MCF 10A (cell line): ENCODE data around the gene EMX2. TPM values are rescaled to one million over a fixed set of nuclear protein-coding genes. Genes with fewer than 3 reads are reported as not detected.

ENCODE experiments used
- BruUV-seq: library from RNA; stranded (reverse); fragments of 400-500 nt; replicated peaks from 2 replicates; lab custom pipeline; 2021; lab: Mats Ljungman, UMichigan
- CTCF ChIA-PET: fragments of 300-600 bp; sonication (Branson Sonifier 250); formaldehyde crosslinking; extraction: SDS; loops from one replicate; lab custom pipeline; 2021; ENCODE audit warnings: antibody characterized with exemption, inconsistent platforms; lab: Yijun Ruan, JAX
- POLR2A ChIA-PET: fragments of 300-600, 350-650 bp; sonication (Branson Sonifier 250); formaldehyde crosslinking; extraction: SDS; loops from one replicate; lab custom pipeline; 2020; ENCODE audit warnings: antibody characterized with exemption, inconsistent platforms; lab: Yijun Ruan, JAX
- DNase-seq: peaks from one replicate; pipeline ENCODE4 v3.0.0-alpha.2; 2018; ENCODE audit not compliant: unreplicated experiment
- H3K27ac Mint-ChIP-seq: one replicate; pipeline ENCODE4 v1.8.0; 2022; ENCODE audit warnings: mild to moderate bottlenecking, low read depth, mixed read lengths; ENCODE audit not compliant: unreplicated experiment
- H3K27me3 Mint-ChIP-seq: one replicate; pipeline ENCODE4 v1.8.0; 2022; ENCODE audit warnings: mixed read lengths; ENCODE audit not compliant: insufficient read depth, unreplicated experiment
- H3K36me3 Mint-ChIP-seq: one replicate; pipeline ENCODE4 v1.8.0; 2022; ENCODE audit warnings: mild to moderate bottlenecking, moderate library complexity, mixed read lengths; ENCODE audit not compliant: insufficient read depth, unreplicated experiment
- H3K4me1 Mint-ChIP-seq: one replicate; pipeline ENCODE4 v1.8.0; 2022; ENCODE audit warnings: mixed read lengths; ENCODE audit not compliant: insufficient read depth, unreplicated experiment
- H3K4me3 Mint-ChIP-seq: one replicate; pipeline ENCODE4 v1.8.0; 2022; ENCODE audit warnings: mild to moderate bottlenecking, moderate library complexity, mixed read lengths; ENCODE audit not compliant: unreplicated experiment
- H3K9me3 Mint-ChIP-seq: one replicate; pipeline ENCODE4 v1.8.0; 2022; ENCODE audit warnings: mixed read lengths; ENCODE audit not compliant: unreplicated experiment
- intact Hi-C: fragments of 100-400 bp; cut with micrococcal nuclease; formaldehyde crosslinking; loops from 2 replicates; pipeline ENCODE4 v1.14.1; 2022
- total RNA-seq: library from RNA; stranded (reverse); gene quantifications from 2 replicates; pipeline ENCODE4 v1.2.3, GENCODE V29; 2022
- TF ChIP-seq, protein P1 (sequence below): fragments of 200-600 bp; IDR thresholded peaks from one replicate; pipeline ENCODE4 v1.8.0; 2022; ENCODE audit warnings: antibody characterized with exemption, mild to moderate bottlenecking; ENCODE audit not compliant: unreplicated experiment

EMX2 gene
- total RNA-seq, 1 experiment from 2014 or later: not detected

DNA sequence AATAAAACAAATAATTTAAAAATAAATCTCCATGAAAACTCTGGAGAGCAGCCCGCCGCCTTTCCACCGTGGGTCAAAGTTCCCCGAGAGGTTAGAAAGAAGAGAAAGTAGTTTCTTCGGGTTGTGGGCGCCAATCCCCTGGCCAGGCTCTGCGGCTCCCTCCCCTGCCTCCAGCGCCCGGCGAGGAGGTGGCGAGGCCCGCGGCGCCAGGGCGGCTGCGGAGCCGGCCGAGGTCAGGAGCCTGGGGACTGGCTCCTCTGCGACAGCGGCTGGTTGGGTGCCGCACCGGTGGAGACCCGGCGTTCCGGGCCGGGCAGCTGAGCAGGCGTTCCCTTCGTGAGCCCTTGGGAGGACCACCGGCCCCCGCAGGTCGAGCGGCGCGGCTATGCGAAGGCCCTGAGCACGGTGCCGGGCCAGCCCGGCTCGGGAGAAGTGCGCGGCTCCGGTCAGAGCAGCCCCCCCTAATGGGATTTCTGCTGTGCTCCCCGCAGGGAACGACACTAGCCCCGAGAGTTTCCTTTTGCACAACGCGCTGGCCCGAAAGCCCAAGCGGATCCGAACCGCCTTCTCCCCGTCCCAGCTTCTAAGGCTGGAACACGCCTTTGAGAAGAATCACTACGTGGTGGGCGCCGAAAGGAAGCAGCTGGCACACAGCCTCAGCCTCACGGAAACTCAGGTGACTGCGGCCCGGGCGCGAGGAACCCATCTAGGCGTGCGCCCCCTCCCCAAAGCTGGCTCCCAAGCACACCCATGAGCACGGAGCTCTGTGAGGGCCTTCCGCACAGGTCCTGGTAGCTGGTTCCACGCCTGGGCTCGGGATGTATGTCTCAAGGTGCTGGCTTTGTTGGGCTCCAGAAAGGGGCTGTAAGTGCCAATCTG, 2.8 kb downstream of the EMX2 start:
- intact Hi-C loops: no loop called here
- Mint-ChIP-seq H3K4me3 (no peak overlapping the region), H3K27ac (no peak overlapping the region), H3K36me3 (no peaks in the 10 kb centered on the region), H3K9me3 (no peaks in the 10 kb centered on the region), H3K4me1 (no peaks in the 10 kb centered on the region), H3K27me3 (peaks cover 42% of the 10 kb centered on the region)
- ChIA-PET POLR2A (no interaction called here), CTCF (interaction anchor here (0.7 kb wide), 1 partner anchor 134 kb away, joined by 4 read pairs; no protein-coding TSS in a partner anchor)
- no peak for DNase-seq
- TF ChIP-seq, protein P1, sequence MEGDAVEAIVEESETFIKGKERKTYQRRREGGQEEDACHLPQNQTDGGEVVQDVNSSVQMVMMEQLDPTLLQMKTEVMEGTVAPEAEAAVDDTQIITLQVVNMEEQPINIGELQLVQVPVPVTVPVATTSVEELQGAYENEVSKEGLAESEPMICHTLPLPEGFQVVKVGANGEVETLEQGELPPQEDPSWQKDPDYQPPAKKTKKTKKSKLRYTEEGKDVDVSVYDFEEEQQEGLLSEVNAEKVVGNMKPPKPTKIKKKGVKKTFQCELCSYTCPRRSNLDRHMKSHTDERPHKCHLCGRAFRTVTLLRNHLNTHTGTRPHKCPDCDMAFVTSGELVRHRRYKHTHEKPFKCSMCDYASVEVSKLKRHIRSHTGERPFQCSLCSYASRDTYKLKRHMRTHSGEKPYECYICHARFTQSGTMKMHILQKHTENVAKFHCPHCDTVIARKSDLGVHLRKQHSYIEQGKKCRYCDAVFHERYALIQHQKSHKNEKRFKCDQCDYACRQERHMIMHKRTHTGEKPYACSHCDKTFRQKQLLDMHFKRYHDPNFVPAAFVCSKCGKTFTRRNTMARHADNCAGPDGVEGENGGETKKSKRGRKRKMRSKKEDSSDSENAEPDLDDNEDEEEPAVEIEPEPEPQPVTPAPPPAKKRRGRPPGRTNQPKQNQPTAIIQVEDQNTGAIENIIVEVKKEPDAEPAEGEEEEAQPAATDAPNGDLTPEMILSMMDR: no peak
- BruUV-seq: no TSS peak

DNA sequence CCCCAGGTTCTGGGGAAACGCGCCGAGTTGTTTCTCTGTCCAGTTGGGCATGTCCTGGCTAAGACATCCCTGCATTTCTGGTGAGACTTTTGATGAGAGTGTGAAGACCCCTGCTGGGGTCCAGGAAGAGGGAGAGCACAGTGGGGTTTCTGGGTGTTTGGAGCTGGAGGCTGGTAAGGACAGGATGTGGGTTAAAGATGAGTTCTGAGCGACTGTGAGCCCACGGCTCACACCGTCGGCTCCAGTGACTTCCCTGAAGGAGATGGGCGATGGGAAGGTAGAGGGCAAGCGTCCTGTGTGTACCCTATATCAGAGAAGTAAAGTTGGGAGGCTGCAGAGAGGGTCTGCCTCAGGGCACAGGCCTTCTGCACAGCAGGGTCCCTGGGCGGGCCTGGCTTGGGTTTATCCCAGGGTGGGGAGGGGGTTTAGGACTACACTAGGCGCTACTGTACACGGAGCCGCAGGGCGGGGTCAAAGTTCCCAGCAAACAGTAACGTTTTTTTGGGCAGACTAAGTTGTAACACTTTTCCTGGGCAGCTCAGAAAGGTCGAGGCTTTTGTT, 3.6 kb downstream of the EMX2 start:
- H3K36me3 Mint-ChIP-seq: no peaks in the 10 kb centered on the region
- no peaks in the 10 kb centered on the region for H3K9me3 Mint-ChIP-seq
- no TSS peak for BruUV-seq
- no peak overlapping the region for H3K27ac Mint-ChIP-seq
- DNase-seq: no peak
- POLR2A ChIA-PET: no interaction called here
- CTCF ChIA-PET: interaction anchor here (0.7 kb wide), 1 partner anchor 133 kb away, joined by 4 read pairs; no protein-coding TSS in a partner anchor
- intact Hi-C loops: no loop called here
- no peak overlapping the region for H3K4me3 Mint-ChIP-seq
- H3K4me1 Mint-ChIP-seq: no peaks in the 10 kb centered on the region
- TF ChIP-seq, protein P1: no peak
- H3K27me3 Mint-ChIP-seq: peaks cover 48% of the 10 kb centered on the region

DNA sequence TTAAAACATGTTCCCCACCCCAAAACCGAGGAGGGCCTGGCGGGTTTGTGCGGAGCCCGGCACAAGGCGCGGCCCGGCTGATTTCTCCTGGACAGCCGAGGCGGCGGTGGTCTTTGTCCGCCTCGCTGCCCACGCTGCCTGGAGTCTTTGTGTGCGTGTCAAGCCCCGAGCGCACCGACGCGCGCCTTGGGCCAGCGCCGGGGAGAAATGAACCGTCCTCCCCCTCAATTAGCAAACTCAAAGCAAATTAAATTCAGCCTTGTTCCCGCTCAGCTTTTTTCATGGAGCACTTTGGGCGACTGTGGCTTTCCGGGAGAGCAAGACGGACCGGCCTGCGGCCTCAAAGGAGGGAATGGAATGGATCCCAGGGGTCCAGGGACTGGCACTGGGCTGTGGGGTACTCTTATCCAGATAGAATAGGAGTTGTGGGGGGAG, 4.1 kb downstream of the EMX2 start:
- no TSS peak for BruUV-seq
- CTCF ChIA-PET: no interaction called here
- Mint-ChIP-seq H3K4me1 (no peaks in the 10 kb centered on the region), H3K36me3 (no peaks in the 10 kb centered on the region), H3K4me3 (no peak overlapping the region), H3K27ac (no peak overlapping the region), H3K27me3 (peaks cover 53% of the 10 kb centered on the region), H3K9me3 (no peaks in the 10 kb centered on the region)
- TF ChIP-seq, protein P1: no peak
- POLR2A ChIA-PET: no interaction called here
- intact Hi-C loops: no loop called here
- DNase-seq: no peak

DNA sequence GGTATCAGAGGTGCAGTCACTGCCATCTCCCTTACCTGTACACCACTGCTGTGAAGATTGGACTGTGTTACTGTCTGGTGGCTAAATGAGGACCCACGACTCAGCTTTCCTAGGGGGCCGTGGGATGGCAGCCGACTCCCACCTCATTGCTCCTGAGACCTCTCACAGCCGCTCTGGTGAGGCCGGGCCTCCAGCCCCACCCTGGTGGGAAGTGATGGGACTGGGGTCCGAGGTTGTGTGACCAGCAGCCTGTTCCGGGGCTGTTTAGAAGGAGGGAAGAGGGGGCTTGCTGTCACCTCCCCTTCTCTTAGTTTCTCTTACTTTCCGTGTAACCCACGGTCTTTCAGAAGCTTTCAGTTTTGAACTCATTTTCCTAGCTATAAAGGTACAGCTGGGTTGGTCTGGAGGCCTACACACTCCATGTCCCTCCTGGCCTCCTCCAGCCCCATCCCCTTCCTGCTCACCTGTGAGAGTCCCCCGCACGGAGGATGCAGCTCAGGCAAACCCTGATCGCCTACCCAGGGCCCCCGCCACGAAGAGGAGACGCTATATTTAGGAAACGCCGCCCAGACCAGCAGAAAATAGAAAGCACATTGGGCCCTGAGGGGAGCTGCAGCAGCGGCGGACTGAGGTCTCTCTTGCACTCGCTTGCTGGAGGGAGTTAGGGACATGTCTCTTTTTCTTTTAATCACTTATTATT, 4.6 kb downstream of the EMX2 start:
- Mint-ChIP-seq H3K27ac (no peak overlapping the region), H3K27me3 (peaks cover 59% of the 10 kb centered on the region), H3K9me3 (no peaks in the 10 kb centered on the region), H3K36me3 (no peaks in the 10 kb centered on the region), H3K4me1 (no peaks in the 10 kb centered on the region), H3K4me3 (no peak overlapping the region)
- POLR2A ChIA-PET: no interaction called here
- intact Hi-C loops: no loop called here
- BruUV-seq: no TSS peak
- CTCF ChIA-PET: no interaction called here
- TF ChIP-seq, protein P1: no peak
- DNase-seq: no peak
